Measurements from ENCODE around the gene NELFA. TPM values are rescaled to one million over a fixed set of nuclear protein-coding genes. Genes with fewer than 3 reads are reported as not detected.

The NELFA gene
- total RNA-seq, 1 donor from 2014 or later: 8.4 TPM

DNA sequence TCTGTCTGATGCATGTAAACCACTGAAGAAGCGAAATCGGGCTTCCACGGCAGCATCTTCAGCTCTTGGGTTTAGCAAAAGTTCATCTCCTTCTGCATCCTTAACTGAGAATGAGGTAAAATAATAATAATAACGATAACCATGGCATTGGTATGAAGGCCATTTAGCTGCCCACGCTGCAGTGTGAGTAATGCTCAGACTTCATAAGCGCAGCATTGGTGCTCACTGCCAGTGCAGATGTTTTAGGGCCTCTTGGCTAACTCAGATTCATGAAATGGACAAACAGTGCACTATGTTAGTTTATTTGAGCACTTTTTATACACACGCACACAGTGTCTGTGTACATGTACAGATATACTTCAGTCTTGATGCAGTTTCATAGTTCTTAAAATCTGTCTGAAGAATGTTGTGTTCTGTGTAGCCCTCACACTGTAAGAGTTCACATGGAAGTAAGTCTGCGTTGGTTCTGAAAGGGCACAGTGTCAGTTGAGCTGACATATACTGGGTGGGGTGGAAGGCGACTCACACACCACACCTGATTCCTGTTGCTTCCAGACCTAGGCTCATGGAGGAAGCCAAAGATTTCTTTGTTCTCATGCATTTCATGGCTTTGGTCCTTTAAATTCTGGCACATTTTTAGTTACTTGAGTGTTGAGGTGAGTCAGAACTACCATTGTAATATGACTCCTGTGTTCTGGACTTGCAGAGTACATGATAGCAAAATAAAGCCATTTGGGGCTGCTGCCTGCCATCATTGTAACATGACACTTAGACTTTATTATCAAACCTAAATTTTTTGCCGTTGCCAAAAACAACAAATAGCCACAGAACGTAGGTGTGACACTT, 68.9 kb downstream of the NELFA start:
- DNase-seq (ENCODE audit: low spot score): peak; percentile 25

DNA sequence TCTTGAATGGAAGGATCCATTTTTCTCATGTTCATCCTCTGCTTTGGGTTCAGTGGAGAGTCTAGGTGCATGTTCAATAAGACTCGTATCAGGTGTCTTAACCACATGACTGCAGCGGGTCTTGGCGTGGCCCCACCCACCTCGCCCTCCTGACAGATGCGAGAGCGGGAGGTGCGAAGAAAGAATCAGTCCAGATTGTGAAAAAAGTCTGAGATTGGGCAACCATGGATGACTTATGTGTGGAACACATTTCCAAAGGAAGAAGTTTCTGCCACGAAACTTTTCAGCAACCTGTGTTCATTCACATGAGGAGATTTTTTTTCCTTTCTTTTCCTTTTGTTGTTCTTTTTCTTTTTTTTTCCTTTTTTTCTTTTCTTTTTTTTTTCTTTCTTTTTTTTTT, 70.7 kb downstream of the NELFA start:
- DNase-seq (ENCODE audit: low spot score): no peak

DNA sequence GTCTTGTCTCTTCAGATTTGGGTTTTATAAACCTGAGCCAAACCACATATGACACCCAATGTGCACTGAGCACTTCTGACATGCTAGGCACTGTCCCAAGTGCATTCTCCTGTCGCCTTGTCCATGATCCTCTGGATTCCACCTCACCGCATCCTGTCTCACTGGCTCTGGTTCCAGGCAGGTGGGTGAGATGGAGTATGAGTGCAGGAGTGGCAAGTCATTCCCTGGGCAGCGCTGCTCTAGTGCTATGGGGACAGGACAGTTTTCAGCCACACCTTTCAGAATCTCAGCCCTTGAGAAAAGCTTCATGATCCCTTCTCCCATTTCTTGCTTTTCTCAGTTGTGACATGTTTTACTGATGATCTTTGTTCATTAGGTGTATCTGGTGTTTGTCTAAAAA, 71.2 kb downstream of the NELFA start:
- DNase-seq (ENCODE audit: low spot score): no peak

DNA sequence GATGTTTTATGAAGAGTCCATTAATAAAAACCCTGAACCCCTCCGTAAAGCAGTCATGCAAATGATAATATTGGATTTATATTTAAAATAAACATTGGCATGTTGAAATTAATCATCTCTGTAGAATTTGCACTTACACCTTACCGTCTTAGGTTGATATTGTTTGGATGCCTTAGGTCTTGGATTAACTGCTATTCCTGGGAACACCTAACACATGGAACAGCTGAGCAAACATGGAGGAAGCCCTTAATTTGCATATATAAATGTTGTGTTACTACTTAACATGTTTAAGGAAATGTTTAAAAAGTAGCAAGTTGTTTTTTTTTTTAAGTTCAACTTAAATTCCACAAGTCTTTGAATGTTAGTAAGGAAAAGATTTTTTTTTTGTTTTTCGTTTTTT, 75.1 kb downstream of the NELFA start:
- DNase-seq (ENCODE audit: low spot score): no peak

DNA sequence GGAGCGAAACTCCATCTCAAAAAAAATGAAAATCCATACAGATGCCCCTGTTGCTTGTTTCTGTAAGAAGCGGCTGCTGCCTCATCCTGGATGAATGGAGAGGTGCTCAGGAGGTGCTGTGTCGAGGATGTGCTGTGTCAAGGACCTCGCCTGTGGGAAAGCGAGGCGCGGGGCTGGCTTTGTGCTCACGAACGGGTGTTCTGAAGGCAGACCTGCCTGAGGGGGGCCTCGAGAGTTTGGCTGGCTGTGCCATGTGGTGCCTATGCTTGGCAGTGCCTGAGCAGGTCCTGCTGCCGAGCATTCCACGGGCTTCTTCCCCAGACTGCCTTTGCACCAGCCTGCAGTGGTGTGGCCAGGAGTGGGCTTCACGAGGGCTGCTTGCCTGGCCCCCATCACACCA, 76.0 kb downstream of the NELFA start:
- DNase-seq (ENCODE audit: low spot score): no peak

Other genes starting within 250 kb of the NELFA start
- 66.2 TPM for gene FGFR3, start 215.7 kb downstream of the NELFA start, total RNA-seq (ENCODE audit: insufficient read depth, low replicate concordance)
- 37.6 TPM for gene LETM1, start 152.8 kb downstream of the NELFA start, total RNA-seq (ENCODE audit: insufficient read depth, low replicate concordance)
- 25.5 TPM for gene NSD2, start 137.6 kb downstream of the NELFA start, total RNA-seq (ENCODE audit: insufficient read depth, low replicate concordance)
- gene NAT8L, start 50.4 kb upstream of the NELFA start, total RNA-seq (ENCODE audit: insufficient read depth, low replicate concordance): 0.48 TPM
- 17.1 TPM for gene HAUS3, start 233.1 kb upstream of the NELFA start, total RNA-seq (ENCODE audit: insufficient read depth, low replicate concordance)
- gene POLN, start 233.1 kb upstream of the NELFA start, total RNA-seq (ENCODE audit: insufficient read depth, low replicate concordance): 8.4 TPM

Data from umbilical cord (tissue), 2 donors.